ENCODE measurements around the gene TBL1XR1. TPM values are rescaled to one million over a fixed set of nuclear protein-coding genes. Genes with fewer than 3 reads are reported as not detected.

The TBL1XR1 gene
- total RNA-seq, 1 experiment from 2014 or later = 127 TPM

- Mint-ChIP-seq H3K4me1 (ENCODE audit: low read depth, unreplicated experiment) (no peaks in the 10 kb centered on the region), H3K27ac (ENCODE audit: unreplicated experiment) (no peak overlapping the region), H3K27me3 (ENCODE audit: insufficient read depth, unreplicated experiment) (no peaks in the 10 kb centered on the region), H3K9me3 (ENCODE audit: unreplicated experiment) (no peaks in the 10 kb centered on the region), H3K36me3 (ENCODE audit: insufficient read depth, unreplicated experiment) (peaks cover 11% of the 10 kb centered on the region), H3K4me3 (ENCODE audit: unreplicated experiment) (no peak overlapping the region)
- DNase-seq = no peak
- POLR2A ChIA-PET = no interaction called here
- H3K27me3 ChIP-seq (replicated peaks; ENCODE audit: control insufficient read depth, insufficient read depth, low read length) = no peaks in the 10 kb centered on the region
- intact Hi-C loops (cut with micrococcal nuclease; ENCODE audit: unreplicated experiment) = no loop called here
- no peaks in the 10 kb centered on the region for H3K36me3 ChIP-seq (ENCODE audit: control insufficient read depth, insufficient read depth, low read length)
- no peak overlapping the region for H3K4me3 ChIP-seq (ENCODE audit: low read depth, low read length)
- no peaks in the 10 kb centered on the region for H3K9me3 ChIP-seq
- CTCF ChIA-PET = interaction anchor here (0.6 kb wide), 1 partner anchor 1031 kb away, joined by 3 read pairs; no protein-coding TSS in a partner anchor
- BruUV-seq (replicated peaks) = no TSS peak
- TF ChIP-seq CTCF (IDR thresholded peaks at IDR 0.05; ENCODE audit: insufficient read depth in 1 of 2, low read depth in 1 of 2, low read length in 1 of 2, severe bottlenecking in 1 of 2, unreplicated experiment in 1 of 2) = no peak
- H3K4me1 ChIP-seq = peaks cover 11% of the 10 kb centered on the region; the same call in 1 of the 2 replicates
These were observed 112.7 kb downstream of the TBL1XR1 start for GRCh38 chr3:177084616-177085015.

GRCh38 chr3:177080122-177080521 is 117.2 kb downstream of the TBL1XR1 start:
- intact Hi-C loops (cut with micrococcal nuclease; ENCODE audit: unreplicated experiment) = no loop called here
- CTCF ChIA-PET = no interaction called here
- DNase-seq = no peak
- no TSS peak for BruUV-seq (replicated peaks)
- Histone ChIP-seq H3K27me3 (replicated peaks; ENCODE audit: control insufficient read depth, insufficient read depth, low read length) (no peaks in the 10 kb centered on the region), H3K36me3 (ENCODE audit: control insufficient read depth, insufficient read depth, low read length) (no peaks in the 10 kb centered on the region), H3K4me1 (peaks cover 8% of the 10 kb centered on the region; the same call in 1 of the 2 replicates), H3K4me3 (ENCODE audit: low read depth, low read length) (no peak overlapping the region), H3K9me3 (no peaks in the 10 kb centered on the region)
- H3K27ac Mint-ChIP-seq (ENCODE audit: unreplicated experiment) = no peak overlapping the region
- H3K27me3 Mint-ChIP-seq (ENCODE audit: insufficient read depth, unreplicated experiment) = no peaks in the 10 kb centered on the region
- H3K4me3 Mint-ChIP-seq (ENCODE audit: unreplicated experiment) = no peak overlapping the region
- H3K36me3 Mint-ChIP-seq (ENCODE audit: insufficient read depth, unreplicated experiment) = peaks cover 31% of the 10 kb centered on the region
- POLR2A ChIA-PET = interaction anchor here (0.6 kb wide), 1 partner anchor 67 kb away, joined by 3 read pairs; no protein-coding TSS in a partner anchor
- no peak for TF ChIP-seq CTCF (IDR thresholded peaks at IDR 0.05; ENCODE audit: insufficient read depth in 1 of 2, low read depth in 1 of 2, low read length in 1 of 2, severe bottlenecking in 1 of 2, unreplicated experiment in 1 of 2)
- no peaks in the 10 kb centered on the region for H3K9me3 Mint-ChIP-seq (ENCODE audit: unreplicated experiment)
- H3K4me1 Mint-ChIP-seq (ENCODE audit: low read depth, unreplicated experiment) = no peaks in the 10 kb centered on the region

GRCh38 chr3:177079684-177080083 is 117.6 kb downstream of the TBL1XR1 start:
- intact Hi-C loops (cut with micrococcal nuclease; ENCODE audit: unreplicated experiment) = no loop called here
- TF ChIP-seq CTCF (IDR thresholded peaks at IDR 0.05; ENCODE audit: insufficient read depth in 1 of 2, low read depth in 1 of 2, low read length in 1 of 2, severe bottlenecking in 1 of 2, unreplicated experiment in 1 of 2) = no peak

More at GRCh38 chr3:177079684-177080083, 117.6 kb downstream of the TBL1XR1 start:
- ChIA-PET POLR2A (interaction anchor here (0.6 kb wide), 1 partner anchor 67 kb away, joined by 3 read pairs; no protein-coding TSS in a partner anchor), CTCF (interaction anchor here (0.6 kb wide), 1 partner anchor 40 kb away, joined by 4 read pairs; no protein-coding TSS in a partner anchor)
- peaks cover 8% of the 10 kb centered on the region; the same call in 1 of the 2 replicates for H3K4me1 ChIP-seq
- H3K4me3 ChIP-seq (ENCODE audit: low read depth, low read length) = no peak overlapping the region
- no peaks in the 10 kb centered on the region for H3K36me3 ChIP-seq (ENCODE audit: control insufficient read depth, insufficient read depth, low read length)
- DNase-seq = no peak
- Mint-ChIP-seq H3K27ac (ENCODE audit: unreplicated experiment) (no peak overlapping the region), H3K4me1 (ENCODE audit: low read depth, unreplicated experiment) (no peaks in the 10 kb centered on the region), H3K27me3 (ENCODE audit: insufficient read depth, unreplicated experiment) (no peaks in the 10 kb centered on the region), H3K9me3 (ENCODE audit: unreplicated experiment) (no peaks in the 10 kb centered on the region), H3K36me3 (ENCODE audit: insufficient read depth, unreplicated experiment) (peaks cover 33% of the 10 kb centered on the region), H3K4me3 (ENCODE audit: unreplicated experiment) (no peak overlapping the region)
- no peaks in the 10 kb centered on the region for H3K27me3 ChIP-seq (replicated peaks; ENCODE audit: control insufficient read depth, insufficient read depth, low read length)
- BruUV-seq (replicated peaks) = no TSS peak
- H3K9me3 ChIP-seq = no peaks in the 10 kb centered on the region
